Measurements from ENCODE around the gene ECE2.
A peak's percentile ranks its signal among the peaks of the same experiment; 100 is the strongest.

Gene ECE2

DNA sequence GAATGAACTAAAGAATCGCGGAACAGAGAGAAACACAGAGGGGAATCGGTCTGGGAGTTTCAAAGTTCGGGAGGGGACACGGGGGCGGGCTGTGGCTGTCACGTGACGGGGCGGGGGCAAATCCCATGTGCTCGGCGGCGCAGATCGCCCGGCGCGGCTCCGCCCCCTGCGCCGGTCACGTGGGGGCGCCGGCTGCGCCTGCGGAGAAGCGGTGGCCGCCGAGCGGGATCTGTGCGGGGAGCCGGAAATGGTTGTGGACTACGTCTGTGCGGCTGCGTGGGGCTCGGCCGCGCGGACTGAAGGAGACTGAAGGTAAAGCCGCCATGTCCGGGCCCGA, 38.5 kb downstream of the ECE2 start, which contains the start of gene EIF4G1:
Gene EIF4G1, plus strand, starts transcription at position 244 of the 337 bp plus-strand sequence. CDS start 1,191 bp downstream, outside the sequence.
- peak; percentile 81 to 92 for DNase-seq (ENCODE audit: low read depth in 2 of 2)

DNA sequence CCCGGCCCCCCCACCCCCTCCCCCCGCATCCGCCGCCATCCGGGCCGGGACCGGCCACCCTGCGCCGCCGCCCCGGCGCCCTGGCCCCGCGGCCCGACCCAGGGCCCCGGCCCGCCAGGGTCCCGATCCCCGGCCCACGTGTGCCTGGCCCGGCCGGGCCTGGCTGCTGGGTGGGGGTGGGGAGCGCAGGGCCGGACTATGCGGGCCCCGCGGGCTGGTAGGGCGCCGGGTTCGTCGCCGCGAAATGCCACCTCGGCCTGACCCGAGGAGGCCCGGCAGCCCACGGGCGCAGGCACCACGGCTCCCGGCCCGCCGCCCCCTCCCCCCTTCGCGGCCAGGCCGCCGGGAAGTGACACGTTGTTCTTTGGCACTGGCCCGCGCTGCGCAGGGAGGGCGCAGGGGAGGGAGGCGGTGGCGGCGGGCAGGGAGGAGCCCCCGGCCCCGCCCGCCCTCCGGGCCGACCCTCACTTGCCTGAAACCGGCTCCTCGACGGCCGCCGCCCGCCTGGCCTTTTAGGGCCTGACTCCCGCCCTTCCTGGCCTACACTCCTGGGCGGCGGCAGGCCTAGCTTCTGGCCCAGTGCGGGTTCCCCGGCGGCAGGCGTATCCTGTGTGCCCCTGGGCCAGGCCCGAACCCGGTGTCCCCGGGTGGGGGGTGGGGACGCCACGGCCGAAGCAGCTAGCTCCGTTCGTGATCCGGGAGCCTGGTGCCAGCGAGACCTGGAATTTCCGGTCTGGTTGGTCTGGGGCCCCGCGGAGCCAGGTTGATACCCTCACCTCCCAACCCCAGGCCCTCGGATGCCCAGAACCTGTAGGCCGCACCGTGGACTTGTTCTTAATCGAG, 39.1 kb downstream of the ECE2 start:
- peak; percentile 35 to 67 for DNase-seq (ENCODE audit: low read depth in 2 of 2)

DNA sequence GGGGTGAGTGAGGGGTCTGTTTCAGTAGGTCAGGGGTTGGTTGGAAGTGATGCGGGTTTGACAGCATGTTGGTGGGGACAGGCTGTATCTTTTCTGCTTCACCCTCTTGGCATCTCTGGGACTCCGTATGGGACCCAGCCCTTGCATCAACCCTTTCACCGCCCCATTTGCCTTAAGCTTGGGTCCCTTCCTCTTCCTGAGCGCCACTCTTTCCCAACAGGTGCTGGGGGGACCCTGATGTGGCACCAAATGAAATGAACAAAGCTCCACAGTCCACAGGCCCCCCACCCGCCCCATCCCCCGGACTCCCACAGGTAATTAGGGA, 39.7 kb downstream of the ECE2 start:
- no peak for DNase-seq (ENCODE audit: low read depth in 2 of 2)

DNA sequence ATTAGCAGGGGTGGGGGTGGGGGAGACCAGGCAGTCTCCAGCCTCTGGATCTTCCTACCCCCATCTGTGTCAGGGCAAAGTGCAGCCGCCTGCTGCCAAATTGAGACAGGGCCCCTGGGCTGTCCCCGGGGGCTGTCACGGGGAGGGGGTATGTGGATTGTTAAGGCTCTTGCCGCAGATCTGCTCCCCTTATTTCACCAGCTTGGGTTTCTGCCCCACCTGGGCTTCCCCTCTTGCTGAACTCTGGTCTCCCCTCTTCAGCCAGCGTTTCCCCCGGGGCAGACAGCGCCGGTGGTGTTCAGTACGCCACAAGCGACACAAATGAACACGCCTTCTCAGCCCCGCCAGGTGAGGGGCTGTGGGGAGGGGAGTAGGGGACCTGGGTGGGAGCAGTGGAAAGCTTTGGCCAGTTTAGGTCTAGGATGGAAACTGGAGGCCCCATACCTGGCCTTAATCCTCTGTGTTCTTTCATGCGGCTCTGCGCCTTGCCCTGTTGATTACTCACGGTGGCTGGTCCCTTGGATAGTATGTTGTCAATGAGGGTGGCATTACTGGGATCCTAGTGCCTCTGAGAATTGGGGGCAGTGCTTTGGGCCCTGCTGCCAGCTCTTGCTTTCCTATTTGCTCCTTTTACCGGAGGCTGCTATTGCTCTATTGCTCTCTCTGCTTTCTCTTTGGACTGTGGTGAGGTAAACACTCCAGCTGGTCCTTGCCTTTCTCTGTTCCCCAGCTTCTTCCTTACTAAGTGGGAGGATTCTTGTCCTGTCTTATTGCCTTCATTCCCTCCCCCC, 40.2 kb downstream of the ECE2 start:
- no peak for DNase-seq (ENCODE audit: low read depth in 2 of 2)

DNA sequence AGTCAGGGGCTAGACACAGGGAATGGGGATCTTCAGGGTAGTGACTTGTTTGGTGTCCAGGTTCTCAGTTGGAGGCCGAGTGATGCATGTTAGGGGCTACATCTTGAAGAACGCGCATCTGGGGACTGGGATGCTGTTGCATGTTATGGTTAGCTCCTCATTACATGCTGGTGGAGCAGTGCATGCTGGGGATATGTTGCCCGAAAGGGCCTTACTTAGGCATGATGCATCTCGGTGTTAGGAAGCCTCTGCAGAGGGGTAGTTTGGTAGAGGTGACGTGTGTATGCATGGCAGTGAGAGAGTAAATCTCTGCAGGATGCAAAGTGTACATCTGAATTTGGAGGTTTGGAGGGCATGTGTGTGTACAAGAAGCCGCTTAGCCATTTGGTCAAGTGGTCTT, 41.0 kb downstream of the ECE2 start:
- no peak for DNase-seq (ENCODE audit: low read depth in 2 of 2)

DNA sequence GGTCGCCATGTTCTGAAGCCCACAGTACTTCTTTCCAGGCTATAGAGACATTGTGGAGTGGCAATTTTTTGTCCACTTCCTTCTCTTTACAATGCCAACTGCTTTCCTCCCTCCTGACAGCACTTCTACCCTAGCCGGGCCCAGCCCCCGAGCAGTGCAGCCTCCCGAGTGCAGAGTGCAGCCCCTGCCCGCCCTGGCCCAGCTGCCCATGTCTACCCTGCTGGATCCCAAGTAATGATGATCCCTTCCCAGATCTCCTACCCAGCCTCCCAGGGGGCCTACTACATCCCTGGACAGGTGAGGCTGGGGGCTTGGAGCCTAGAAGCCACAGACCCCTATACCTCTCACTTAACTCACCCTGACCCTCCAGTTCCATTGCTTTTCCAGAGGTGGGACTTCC, 41.4 kb downstream of the ECE2 start:
- no peak for DNase-seq (ENCODE audit: low read depth in 2 of 2)

DNA sequence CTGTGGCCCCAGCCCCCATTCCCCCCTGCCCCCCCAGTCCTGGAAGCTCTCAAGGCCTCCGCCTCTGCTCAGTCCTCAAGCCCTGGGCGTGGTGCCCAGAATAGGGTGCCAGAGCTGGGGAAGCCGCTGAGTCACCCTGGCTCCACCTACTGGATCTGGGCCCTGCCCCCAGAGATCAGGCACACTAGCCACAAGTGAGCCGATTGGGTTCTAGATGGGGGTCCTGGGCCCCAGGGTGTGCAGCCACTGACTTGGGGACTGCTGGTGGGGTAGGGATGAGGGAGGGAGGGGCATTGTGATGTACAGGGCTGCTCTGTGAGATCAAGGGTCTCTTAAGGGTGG, 44.3 kb downstream of the ECE2 start:
- peak; percentile 38 to 47 for DNase-seq (ENCODE audit: low read depth in 2 of 2)

DNA sequence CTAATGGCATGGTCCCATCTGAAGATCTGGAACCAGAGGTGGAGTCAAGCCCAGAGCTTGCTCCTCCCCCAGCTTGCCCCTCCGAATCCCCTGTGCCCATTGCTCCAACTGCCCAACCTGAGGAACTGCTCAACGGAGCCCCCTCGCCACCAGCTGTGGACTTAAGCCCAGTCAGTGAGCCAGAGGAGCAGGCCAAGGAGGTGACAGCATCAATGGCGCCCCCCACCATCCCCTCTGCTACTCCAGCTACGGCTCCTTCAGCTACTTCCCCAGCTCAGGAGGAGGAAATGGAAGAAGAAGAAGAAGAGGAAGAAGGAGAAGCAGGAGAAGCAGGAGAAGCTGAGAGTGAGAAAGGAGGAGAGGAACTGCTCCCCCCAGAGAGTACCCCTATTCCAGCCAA, 45.8 kb downstream of the ECE2 start:
- no peak for DNase-seq (ENCODE audit: low read depth in 2 of 2)

DNA sequence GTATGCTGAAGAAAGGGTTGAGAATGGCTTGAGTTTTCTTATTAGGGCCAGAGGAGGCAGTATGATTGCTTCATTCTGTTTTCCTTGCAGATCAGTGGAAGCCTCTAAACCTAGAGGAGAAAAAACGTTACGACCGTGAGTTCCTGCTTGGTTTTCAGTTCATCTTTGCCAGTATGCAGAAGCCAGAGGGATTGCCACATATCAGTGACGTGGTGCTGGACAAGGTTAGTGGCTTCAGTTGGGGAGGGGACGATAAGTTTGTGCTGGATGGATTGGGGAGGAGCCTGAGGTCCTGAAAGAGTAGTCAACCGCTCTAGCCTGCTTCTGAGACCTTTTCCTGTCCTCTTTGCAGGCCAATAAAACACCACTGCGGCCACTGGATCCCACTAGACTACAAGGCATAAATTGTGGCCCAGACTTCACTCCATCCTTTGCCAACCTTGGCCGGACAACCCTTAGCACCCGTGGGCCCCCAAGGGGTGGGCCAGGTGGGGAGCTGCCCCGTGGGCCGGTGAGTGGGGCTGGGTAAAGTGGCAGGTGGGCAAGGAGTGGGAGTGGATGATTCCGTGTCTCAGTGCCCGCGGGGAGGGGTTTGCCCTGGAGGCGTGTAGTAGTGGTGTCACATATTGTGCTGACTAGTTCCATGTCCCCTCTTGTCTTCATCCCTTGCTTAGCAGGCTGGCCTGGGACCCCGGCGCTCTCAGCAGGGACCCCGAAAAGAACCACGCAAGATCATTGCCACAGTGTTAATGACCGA, 47.1 kb downstream of the ECE2 start:
- DNase-seq (ENCODE audit: low read depth in 2 of 2), result no peak

DNA sequence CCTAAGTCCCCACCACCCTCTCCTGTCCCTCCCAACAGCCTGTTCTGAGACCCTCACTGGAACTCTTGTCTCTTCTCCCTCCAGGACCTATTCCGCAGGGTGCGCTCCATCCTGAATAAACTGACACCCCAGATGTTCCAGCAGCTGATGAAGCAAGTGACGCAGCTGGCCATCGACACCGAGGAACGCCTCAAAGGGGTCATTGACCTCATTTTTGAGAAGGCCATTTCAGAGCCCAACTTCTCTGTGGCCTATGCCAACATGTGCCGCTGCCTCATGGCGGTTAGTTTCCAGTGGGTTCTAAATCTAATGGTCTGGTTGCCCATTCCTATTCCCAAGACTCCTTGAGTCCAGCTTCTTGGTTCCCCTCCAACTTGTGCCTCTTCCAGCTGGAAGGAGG, 47.9 kb downstream of the ECE2 start:
- no peak for DNase-seq (ENCODE audit: low read depth in 2 of 2)

DNA sequence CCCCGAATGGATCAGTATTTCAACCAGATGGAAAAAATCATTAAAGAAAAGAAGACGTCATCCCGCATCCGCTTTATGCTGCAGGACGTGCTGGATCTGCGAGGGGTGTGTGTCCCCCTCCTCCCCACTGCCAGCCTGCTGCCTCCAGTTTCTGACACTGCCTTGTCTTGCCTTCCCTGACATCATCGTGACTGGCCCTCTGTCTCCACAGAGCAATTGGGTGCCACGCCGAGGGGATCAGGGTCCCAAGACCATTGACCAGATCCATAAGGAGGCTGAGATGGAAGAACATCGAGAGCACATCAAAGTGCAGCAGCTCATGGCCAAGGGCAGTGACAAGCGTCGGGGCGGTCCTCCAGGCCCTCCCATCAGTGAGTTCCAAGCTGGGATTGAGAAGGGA, 49.4 kb downstream of the ECE2 start:
- no peak for DNase-seq (ENCODE audit: low read depth in 2 of 2)

DNA sequence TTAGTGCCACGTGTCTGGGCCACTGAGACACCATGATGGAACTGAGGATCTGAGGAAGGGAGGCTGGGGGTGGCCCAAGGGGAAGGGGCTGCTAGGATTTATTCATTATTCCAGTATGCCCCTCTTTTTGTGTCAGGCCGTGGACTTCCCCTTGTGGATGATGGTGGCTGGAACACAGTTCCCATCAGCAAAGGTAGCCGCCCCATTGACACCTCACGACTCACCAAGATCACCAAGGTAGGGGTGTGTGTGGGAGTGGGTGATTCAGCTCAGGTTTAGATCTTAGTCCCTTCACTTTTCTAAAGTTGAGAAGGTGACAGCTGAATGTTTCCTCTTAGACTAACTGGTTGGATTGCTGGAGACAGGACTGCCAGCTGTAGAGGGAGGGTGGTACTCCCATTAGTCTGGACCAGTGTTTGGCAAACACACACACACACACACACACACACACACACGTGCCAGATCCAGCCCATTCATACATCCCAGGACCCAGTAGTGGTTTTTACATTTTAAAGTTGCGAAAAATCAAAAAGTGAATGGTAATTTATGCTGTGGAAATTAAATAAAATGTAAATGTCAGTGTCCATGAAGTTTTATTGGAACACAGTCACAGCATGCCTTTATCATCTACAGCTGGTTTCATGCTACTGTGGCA, 50.0 kb downstream of the ECE2 start:
- peak in 1 of 2 donors; percentile 34 for DNase-seq (ENCODE audit: low read depth in 2 of 2)

DNA sequence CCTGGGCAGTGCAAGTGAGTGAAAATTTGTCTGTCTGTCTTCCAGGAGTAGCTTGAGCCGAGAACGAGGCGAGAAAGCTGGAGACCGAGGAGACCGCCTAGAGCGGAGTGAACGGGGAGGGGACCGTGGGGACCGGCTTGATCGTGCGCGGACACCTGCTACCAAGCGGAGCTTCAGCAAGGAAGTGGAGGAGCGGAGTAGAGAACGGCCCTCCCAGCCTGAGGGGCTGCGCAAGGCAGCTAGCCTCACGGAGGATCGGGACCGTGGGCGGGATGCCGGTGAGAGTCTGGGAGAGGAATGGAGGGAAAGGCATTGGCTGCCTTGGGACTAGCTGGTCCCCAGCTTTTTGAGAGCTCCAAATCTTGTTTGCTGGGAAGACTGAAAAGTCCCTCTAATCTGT, 51.3 kb downstream of the ECE2 start:
- no peak for DNase-seq (ENCODE audit: low read depth in 2 of 2)

DNA sequence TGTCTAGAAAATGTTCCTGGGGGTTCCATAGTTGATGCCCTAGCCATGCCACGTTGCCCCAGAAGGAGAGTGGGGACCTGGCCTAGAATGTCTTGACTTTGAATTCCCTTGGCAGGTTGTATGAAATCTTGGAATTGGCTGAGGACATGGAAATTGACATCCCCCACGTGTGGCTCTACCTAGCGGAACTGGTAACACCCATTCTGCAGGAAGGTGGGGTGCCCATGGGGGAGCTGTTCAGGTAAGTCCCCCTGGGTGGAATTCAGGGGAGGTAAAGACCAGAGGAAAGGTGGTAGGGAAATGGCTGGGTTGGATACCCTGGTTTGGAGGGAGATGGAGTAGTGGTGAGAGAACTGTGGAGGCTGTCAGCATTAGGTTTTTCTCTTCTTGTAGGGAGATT, 52.7 kb downstream of the ECE2 start:
- no peak for DNase-seq (ENCODE audit: low read depth in 2 of 2)

DNA sequence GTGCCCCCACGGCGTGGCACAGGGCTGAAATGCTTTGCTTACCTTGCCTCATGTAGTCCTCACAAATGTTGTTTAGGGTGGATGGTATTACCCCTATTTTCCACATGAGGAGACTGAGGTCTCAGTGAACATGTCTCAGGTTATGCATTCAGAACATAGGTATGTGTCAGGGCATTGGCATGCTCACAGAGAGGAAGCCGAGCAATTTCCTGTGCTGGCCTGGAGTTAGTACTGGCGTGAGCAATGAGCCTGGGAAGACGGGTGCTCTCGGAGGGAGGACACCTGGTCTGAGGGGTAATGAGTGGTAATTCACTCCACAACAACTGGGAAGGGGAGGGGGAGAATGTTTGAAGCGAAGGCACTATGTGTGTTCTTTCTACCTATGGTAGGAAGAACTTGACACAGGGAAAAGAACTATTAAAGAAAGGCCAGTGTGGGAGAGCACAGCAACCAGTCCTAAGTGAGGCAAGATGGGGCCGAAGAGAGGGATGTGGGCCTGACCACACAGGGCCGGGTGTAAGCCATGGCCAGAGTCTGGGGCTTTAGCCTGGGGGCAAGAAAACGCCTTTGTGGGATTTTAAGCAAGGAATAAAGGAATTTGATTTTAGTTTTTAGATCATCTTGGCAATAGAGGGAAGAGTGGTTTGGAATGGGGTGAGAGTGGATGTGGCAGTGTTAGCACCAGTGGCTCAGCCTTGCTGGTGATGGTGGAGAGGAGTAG, 56.7 kb downstream of the ECE2 start:
- DNase-seq (ENCODE audit: low read depth in 2 of 2), result no peak

DNA sequence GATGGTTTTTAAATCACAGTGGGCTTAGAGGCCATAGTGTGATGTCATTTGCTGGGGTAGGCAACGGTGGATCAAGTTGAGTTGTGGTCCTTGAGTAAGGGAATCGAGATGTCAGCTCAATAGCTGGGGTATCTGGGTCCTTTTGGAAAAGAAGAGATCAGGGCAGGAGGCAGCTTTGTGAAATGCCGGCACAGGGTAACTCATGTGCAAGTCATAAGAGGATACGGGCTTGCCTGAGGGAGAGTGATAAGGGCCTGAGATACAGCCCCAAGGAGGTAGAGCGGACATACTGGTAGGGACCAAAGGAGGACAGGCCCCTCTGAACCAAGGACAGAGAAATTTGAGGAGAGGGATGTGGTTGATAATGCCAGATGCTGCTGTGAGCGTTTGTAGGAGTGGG, 57.4 kb downstream of the ECE2 start:
- DNase-seq (ENCODE audit: low read depth in 2 of 2), result no peak

DNA sequence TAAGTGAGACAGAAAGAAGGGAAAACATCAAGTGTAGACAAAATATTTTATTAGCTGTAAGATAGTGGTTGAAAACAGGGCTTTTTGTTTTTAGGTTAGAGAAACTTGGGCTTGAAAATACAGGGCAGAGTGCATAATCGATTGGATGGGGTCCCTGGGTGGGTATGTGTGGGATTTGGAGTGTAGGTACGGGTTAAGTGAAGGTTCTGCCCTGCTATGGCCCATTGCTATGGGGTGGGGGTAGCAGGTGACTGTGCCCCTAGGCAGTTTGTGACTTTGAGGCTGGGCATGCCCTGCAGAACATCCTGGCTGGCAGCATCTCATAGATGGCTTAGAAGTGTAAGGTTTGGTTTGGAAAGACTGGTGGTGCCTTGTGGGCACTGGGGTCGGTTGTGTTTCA, 57.9 kb downstream of the ECE2 start:
- no peak for DNase-seq (ENCODE audit: low read depth in 2 of 2)

DNA sequence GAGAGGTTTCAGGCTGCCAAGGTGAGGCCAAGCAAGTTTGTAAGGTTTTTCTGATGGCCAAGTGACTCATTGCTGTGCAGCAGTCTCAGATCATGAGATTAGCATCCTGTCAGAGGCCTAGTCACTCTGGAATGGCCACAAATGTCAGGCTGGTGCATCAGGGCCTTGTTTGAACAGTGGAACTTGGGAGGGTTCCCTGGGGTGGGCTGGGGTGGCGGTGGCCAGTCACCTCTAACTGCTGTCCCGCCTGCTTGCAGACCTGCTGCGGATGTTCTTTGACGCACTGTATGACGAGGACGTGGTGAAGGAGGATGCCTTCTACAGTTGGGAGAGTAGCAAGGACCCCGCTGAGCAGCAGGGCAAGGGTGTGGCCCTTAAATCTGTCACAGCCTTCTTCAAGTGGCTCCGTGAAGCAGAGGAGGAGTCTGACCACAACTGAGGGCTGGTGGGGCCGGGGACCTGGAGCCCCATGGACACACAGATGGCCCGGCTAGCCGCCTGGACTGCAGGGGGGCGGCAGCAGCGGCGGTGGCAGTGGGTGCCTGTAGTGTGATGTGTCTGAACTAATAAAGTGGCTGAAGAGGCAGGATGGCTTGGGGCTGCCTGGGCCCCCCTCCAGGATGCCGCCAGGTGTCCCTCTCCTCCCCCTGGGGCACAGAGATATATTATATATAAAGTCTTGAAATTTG, 58.8 kb downstream of the ECE2 start:
- peak in 1 of 2 donors; percentile 30 for DNase-seq (ENCODE audit: low read depth in 2 of 2)

DNA sequence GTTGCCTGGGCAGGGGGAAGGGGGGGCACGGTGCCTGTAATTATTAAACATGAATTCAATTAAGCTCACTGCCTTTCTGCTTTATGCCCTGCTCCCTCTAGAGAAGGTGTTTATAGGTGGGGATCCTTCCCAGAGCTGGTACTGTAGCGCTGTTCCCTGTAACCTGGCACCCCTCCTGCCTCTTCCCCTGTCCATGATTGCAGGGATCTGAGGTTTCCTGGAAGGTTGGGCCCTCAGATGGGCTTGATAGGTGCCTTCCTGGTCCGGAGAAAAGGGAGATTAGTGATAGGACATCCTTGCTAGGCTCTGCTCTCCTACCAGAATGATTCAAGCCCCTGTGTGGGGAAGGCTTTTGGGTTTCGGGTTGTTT, 59.5 kb downstream of the ECE2 start:
- no peak for DNase-seq (ENCODE audit: low read depth in 2 of 2)

DNA sequence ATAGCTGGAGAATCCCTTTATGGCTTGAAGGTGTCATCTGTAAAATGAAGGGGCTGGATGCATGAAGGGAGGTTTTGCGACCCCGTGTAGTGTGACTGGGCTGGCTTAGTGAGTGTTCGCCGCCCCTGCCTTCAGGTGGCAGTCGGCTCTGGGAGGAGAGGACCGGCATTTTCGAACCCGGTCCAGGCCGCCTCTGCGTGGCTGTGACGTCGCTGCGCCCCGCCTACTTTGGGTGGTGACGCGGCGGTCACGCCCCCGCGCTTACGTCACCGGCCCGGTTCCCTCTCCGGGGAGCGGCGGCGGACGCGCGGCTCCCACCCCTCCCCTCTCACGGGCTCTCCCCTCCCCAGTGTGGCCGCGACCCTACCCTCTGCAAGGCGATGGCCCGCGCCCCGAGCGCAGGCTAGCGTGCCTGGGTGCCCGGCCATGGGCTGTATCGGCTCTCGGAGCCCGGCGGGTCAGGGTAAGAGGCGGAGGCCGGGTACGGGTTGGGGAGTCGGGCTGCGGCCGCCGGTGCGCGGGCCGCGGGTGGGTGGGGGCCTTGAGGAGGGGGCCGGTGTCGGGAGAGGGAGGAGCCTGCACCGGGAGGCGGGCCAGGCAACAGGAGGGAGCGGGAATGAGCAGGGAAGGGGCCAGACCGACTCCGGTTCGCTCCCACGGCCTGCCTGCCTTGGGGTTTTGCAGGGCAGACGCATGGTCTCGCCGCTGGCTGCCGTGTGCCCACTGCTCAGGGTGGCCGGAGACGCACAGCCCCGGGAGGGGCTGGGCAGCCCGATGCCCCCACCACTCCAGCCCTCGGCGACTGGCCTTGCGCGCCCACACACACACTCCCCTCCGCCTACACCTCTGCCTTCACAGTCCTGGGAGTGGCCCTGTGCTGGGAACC, 60.1 kb downstream of the ECE2 start:
- peak; percentile 70 to 77 for DNase-seq (ENCODE audit: low read depth in 2 of 2)

Data from stimulated activated CD8-positive, alpha-beta memory T cell treated with anti-CD3 and anti-CD28 coated beads, Interleukin-7, amount 100 ng/mL, for 4 hours (primary cell).